SK-N-SH (cell line): Measurements from ENCODE around the gene CSRP1. TPM values are rescaled to one million over a fixed set of nuclear protein-coding genes. Genes with fewer than 3 reads are reported as not detected.

ENCODE experiments used
- CTCF ChIA-PET: fragments of 300-600, 350-600 bp; formaldehyde crosslinking; extraction: SDS; loops from one replicate; lab custom pipeline; 2021; lab: Yijun Ruan, JAX
- POLR2A ChIA-PET: fragments of 350-600 bp; sonication (Branson Sonifier 250); formaldehyde crosslinking; extraction: SDS; loops from one replicate; lab custom pipeline; 2020; ENCODE audit warnings: antibody characterized with exemption, inconsistent platforms; lab: Yijun Ruan, JAX
- DNase-seq: peaks from one replicate; pipeline ENCODE4 v3.0.0; 2012
- H2AFZ ChIP-seq: fragments of 200-600 bp; sonication (generic); 2 replicates; pipeline ENCODE4 v1.8.1; 2016; ENCODE audit warnings: antibody characterized with exemption, mild to moderate bottlenecking, low read depth
- H3F3A ChIP-seq: fragments of 200-600 bp; sonication (generic); replicated peaks from 2 replicates; pipeline ENCODE3; 2016; ENCODE audit warnings: antibody characterized with exemption, mild to moderate bottlenecking; ENCODE audit not compliant: insufficient read depth
- H3K27ac ChIP-seq, 2 experiments: fragments of 200-500 bp in 1 of 2; fragments of 200-600 bp in 1 of 2; sonication (Bioruptor generic) in 1 of 2; sonication (generic), shearing (Covaris generic) in 1 of 2; 2 replicates each; pipeline versions ENCODE4 v1.5.1 to v1.6.1; 2014 to 2016; ENCODE audit warnings: low read depth in 2 of 2, inconsistent platforms in 1 of 2, low read length in 1 of 2, mild to moderate bottlenecking in 1 of 2, mixed read lengths in 1 of 2
- H3K27me3 ChIP-seq: fragments of 200-600 bp; sonication (generic), shearing (Covaris generic); 2 replicates; pipeline ENCODE4 v1.6.1; 2016; ENCODE audit warnings: mixed run types; ENCODE audit not compliant: insufficient read depth
- H3K36me3 ChIP-seq, 2 experiments: fragments of 200-500 bp in 1 of 2; fragments of 200-600 bp in 1 of 2; sonication (Bioruptor generic) in 1 of 2; sonication (generic) in 1 of 2; replicated peaks in 1 of 2; 2 replicates each; pipeline versions ENCODE3 to v1.5.1; 2014 to 2016; ENCODE audit warnings: low read length in 1 of 2, mild to moderate bottlenecking in 1 of 2; ENCODE audit not compliant: insufficient read depth in 2 of 2, control insufficient read depth in 1 of 2
- H3K4me1 ChIP-seq, 2 experiments: fragments of 200-500 bp in 1 of 2; fragments of 200-600 bp in 1 of 2; sonication (Bioruptor generic) in 1 of 2; sonication (generic), shearing (Covaris generic) in 1 of 2; 2 replicates each; pipeline versions ENCODE4 v1.5.1 to v1.6.1; 2014 to 2016; ENCODE audit warnings: low read depth in 1 of 2, low read length in 1 of 2, mixed run types in 1 of 2; ENCODE audit not compliant: insufficient read depth in 2 of 2, control insufficient read depth in 1 of 2
- H3K4me2 ChIP-seq: fragments of 200-600 bp; sonication (generic), shearing (Covaris generic); 2 replicates; pipeline ENCODE4 v1.6.1; 2017; ENCODE audit warnings: mixed run types
- H3K4me3 ChIP-seq, 2 experiments: fragments of 200-500 bp in 1 of 2; fragments of 200-600 bp in 1 of 2; sonication (Bioruptor generic) in 1 of 2; sonication (generic), shearing (Covaris generic) in 1 of 2; 2 replicates each; pipeline versions ENCODE4 v1.5.1 to v1.8.1; 2014 to 2016; ENCODE audit warnings: low read depth in 2 of 2, inconsistent platforms in 1 of 2, low read length in 1 of 2, mild to moderate bottlenecking in 1 of 2, mixed read lengths in 1 of 2, moderate library complexity in 1 of 2
- H3K79me2 ChIP-seq: fragments of 200-600 bp; sonication (generic); 2 replicates; pipeline ENCODE4 v1.8.1; 2017; ENCODE audit warnings: mild to moderate bottlenecking; ENCODE audit not compliant: insufficient read depth
- H3K9ac ChIP-seq: fragments of 200-600 bp; sonication (generic); 2 replicates; pipeline ENCODE4 v1.6.1; 2017; ENCODE audit warnings: mixed run types
- H3K9me2 ChIP-seq: fragments of 200-600 bp; sonication (generic); 2 replicates; pipeline ENCODE4 v1.6.1; 2017; ENCODE audit warnings: mixed run types
- H3K9me3 ChIP-seq: fragments of 200-600 bp; sonication (generic); 2 replicates; pipeline ENCODE4 v1.6.1; 2017; ENCODE audit warnings: mixed run types, mild to moderate bottlenecking, moderate library complexity
- H4K20me1 ChIP-seq: fragments of 200-600 bp; sonication (generic); 2 replicates; pipeline ENCODE4 v1.6.1; 2017; ENCODE audit warnings: mild to moderate bottlenecking, mixed run types; ENCODE audit not compliant: insufficient read depth
- ELF1 ChIP-seq: IDR thresholded peaks from 2 replicates; pipeline ENCODE4 v1.4.0; 2012
- EP300 ChIP-seq, 2 experiments: IDR thresholded peaks; 2 replicates each; pipeline versions ENCODE4 v1.4.0 to v1.6.1; 2012; ENCODE audit warnings: borderline replicate concordance in 1 of 2, low read depth in 1 of 2, low read length in 1 of 2
- FOSL2 ChIP-seq: IDR thresholded peaks from 2 replicates; pipeline ENCODE4 v1.4.0; 2012; ENCODE audit warnings: low read depth, mild to moderate bottlenecking, moderate library complexity, borderline replicate concordance
- FOXJ3 ChIP-seq: sonication (generic); formaldehyde crosslinking; IDR thresholded peaks from 2 replicates; pipeline ENCODE4 v1.5.1; 2020; ENCODE audit warnings: mild to moderate bottlenecking, missing genetic modification reagents
- FOXM1 ChIP-seq: IDR thresholded peaks from 2 replicates; pipeline ENCODE4 v1.4.0; 2012; ENCODE audit warnings: low read depth, mild to moderate bottlenecking
- GABPA ChIP-seq: IDR thresholded peaks from 2 replicates; pipeline ENCODE4 v1.4.0; 2012; ENCODE audit warnings: low read depth, mild to moderate bottlenecking
- GATA2 ChIP-seq: sonication (generic); formaldehyde crosslinking; IDR thresholded peaks from 2 replicates; pipeline ENCODE4 v1.5.0; 2020; ENCODE audit warnings: mild to moderate bottlenecking, missing genetic modification reagents
- JUND ChIP-seq: IDR thresholded peaks from 2 replicates; pipeline ENCODE4 v1.4.0; 2012
- MAX ChIP-seq: IDR thresholded peaks from 2 replicates; pipeline ENCODE4 v1.4.0; 2012; ENCODE audit warnings: low read depth
- MEF2A ChIP-seq: IDR thresholded peaks from 2 replicates; pipeline ENCODE4 v1.4.0; 2012; ENCODE audit warnings: low read depth, borderline replicate concordance
- MXI1 ChIP-seq: IDR thresholded peaks from 2 replicates; pipeline ENCODE4 v1.6.1; 2012; ENCODE audit warnings: mild to moderate bottlenecking, low read depth, low read length, improper control_type of control experiment
- NRF1 ChIP-seq: IDR thresholded peaks from 2 replicates; pipeline ENCODE4 v1.6.1; 2012; ENCODE audit warnings: low read depth, mild to moderate bottlenecking, low read length
- POLR2AphosphoS5 ChIP-seq: IDR thresholded peaks from 2 replicates; pipeline ENCODE4 v1.6.1; 2012; ENCODE audit warnings: low read depth, low read length
- RCOR1 ChIP-seq: fragments of 150-350 bp; IDR thresholded peaks from 2 replicates; pipeline ENCODE4 v1.6.1; 2017; ENCODE audit warnings: antibody characterized with exemption, low read length
- REST ChIP-seq: IDR thresholded peaks from 2 replicates; pipeline ENCODE4 v1.6.1; 2012; ENCODE audit warnings: mild to moderate bottlenecking, low read depth, low read length, moderate library complexity
- RXRA ChIP-seq: IDR thresholded peaks from 2 replicates; pipeline ENCODE4 v1.4.0; 2012; ENCODE audit warnings: low read depth, mild to moderate bottlenecking, borderline replicate concordance
- SIN3A ChIP-seq: IDR thresholded peaks from 2 replicates; pipeline ENCODE4 v1.6.1; 2012; ENCODE audit warnings: low read depth, mild to moderate bottlenecking, low read length, moderate library complexity, borderline replicate concordance
- USF2 ChIP-seq: fragments of 150-350 bp; IDR thresholded peaks from 2 replicates; pipeline ENCODE4 v1.6.1; 2017; ENCODE audit warnings: antibody characterized with exemption, low read length, low read depth, borderline replicate concordance
- YY1 ChIP-seq: IDR thresholded peaks from 2 replicates; pipeline ENCODE4 v1.4.0; 2012; ENCODE audit warnings: low read depth, mild to moderate bottlenecking
- WGBS: methylation state at CpG from one replicate; pipeline ENCODE4 v1.1.6; 2017; ENCODE audit warnings: low lambda C conversion rate; 5-methylcytosine and 5-hydroxymethylcytosine counted together
- polyA plus RNA-seq, 3 experiments: library from polyadenylated mRNA; depleted of rRNA; stranded (reverse); fragments of >200 nt; gene quantifications; 2 replicates each; pipeline ENCODE4 v1.2.3, GENCODE V29; 2012

The CSRP1 gene
- polyA plus RNA-seq, 1 of the 3 experiments (the other 2 are of a cell fraction) = 373 TPM

- TF ChIP-seq USF2 = no peak
Measured at GRCh38 chr1:201506092-201506491, 831 bp downstream of the CSRP1 start (continued).

GRCh38 chr1:201505503-201505890 is 1.4 kb downstream of the CSRP1 start:
- H3K9me3 ChIP-seq = no peaks in the 10 kb centered on the region
- H3K9me2 ChIP-seq = no peaks in the 10 kb centered on the region
- WGBS = 57% methylated on average over 4 of the region's 4 CpGs
- peaks cover 66% of the 10 kb centered on the region for H3K79me2 ChIP-seq
- DNase-seq = no peak
- ChIA-PET POLR2A (no interaction called here), CTCF (interaction anchor here (0.8 to 31.9 kb wide), 5 partner anchors 8 to 70 kb away, joined by 3 to 860 read pairs (median 4); no protein-coding TSS in a partner anchor)
- H4K20me1 ChIP-seq = no peaks in the 10 kb centered on the region
- no peaks in the 10 kb centered on the region for H3K27me3 ChIP-seq
- peak overlapping the region; percentile 2 to 93; a peak in 2 of 4 replicates for H3K27ac ChIP-seq
- H3K9ac ChIP-seq = peak overlapping the region; percentile 72
- no peak overlapping the region for H2AFZ ChIP-seq
- peak overlapping the region; percentile 81 for H3K4me2 ChIP-seq
- no peaks in the 10 kb centered on the region for H3K36me3 ChIP-seq
- H3K4me1 ChIP-seq = peaks cover 30 to 33% of the 10 kb centered on the region in 2 experiments; a peak in 3 of 4 replicates
- peak overlapping the region; percentile 57 to 65; a peak in 3 of 4 replicates for H3K4me3 ChIP-seq
- 0 out of 2 replicates have a peak, but pooled peaks have one; percentile 33 for TF ChIP-seq GABPA
- no peak for TF ChIP-seq FOXJ3 (CRISPR knock-in tag)
- TF ChIP-seq MEF2A = no peak
- TF ChIP-seq GATA2 = no peak
- TF ChIP-seq MAX = no peak
- TF ChIP-seq FOSL2 = no peak
- no peak for TF ChIP-seq YY1
- peaks cover 14% of the 10 kb centered on the region for H3F3A ChIP-seq

GRCh38 chr1:201504799-201505502 is 2.0 kb downstream of the CSRP1 start:
- peak overlapping the region; percentile 57 to 65; a peak in 3 of 4 replicates for H3K4me3 ChIP-seq
- no peaks in the 10 kb centered on the region for H3K36me3 ChIP-seq
- POLR2A ChIA-PET = no interaction called here
- H3K27ac ChIP-seq = peak overlapping the region in 1 of 2 experiments; percentile 93; a peak in 2 of 4 replicates
- peaks cover 71% of the 10 kb centered on the region for H3K79me2 ChIP-seq
- H2AFZ ChIP-seq = no peak overlapping the region
- CTCF ChIA-PET = interaction anchor here (0.8 to 31.9 kb wide), 5 partner anchors 8 to 70 kb away, joined by 3 to 860 read pairs (median 4); no protein-coding TSS in a partner anchor
- no peaks in the 10 kb centered on the region for H3K9me2 ChIP-seq
- peaks cover 33 to 35% of the 10 kb centered on the region in 2 experiments; a peak in 3 of 4 replicates for H3K4me1 ChIP-seq
- H3K27me3 ChIP-seq = no peaks in the 10 kb centered on the region
- 84% methylated on average over 9 of the region's 9 CpGs for WGBS
- no peak for DNase-seq
- H3K9ac ChIP-seq = peak overlapping the region; percentile 72; the same call in 1 of the 2 replicates
- H3K9me3 ChIP-seq = no peaks in the 10 kb centered on the region
- peaks cover 14% of the 10 kb centered on the region for H3F3A ChIP-seq
- H4K20me1 ChIP-seq = no peaks in the 10 kb centered on the region
- peak overlapping the region; percentile 81 for H3K4me2 ChIP-seq
- TF ChIP-seq GABPA (no peak), SIN3A (no peak), USF2 (no peak), RXRA (no peak), YY1 (no peak), REST (no peak), JUND (no peak), RCOR1 (no peak), ELF1 (no peak), POLR2AphosphoS5 (no peak), GATA2 (no peak), FOXM1 (no peak), EP300 (IDR thresholded peaks at IDR 0.05; ENCODE audit: borderline replicate concordance in 1 of 2, low read depth in 1 of 2, low read length in 1 of 2) (no peak), MXI1 (no peak), MEF2A (no peak), NRF1 (no peak)
